ENCODE results near the gene SECISBP2.
"Not testable (repeated sequence)": the region's sequence is repeated elsewhere in the genome, so short reads cannot be mapped to it uniquely, and the experiment has no call there.

The SECISBP2 gene

GRCh38 chr9:89366711-89367110, 48.4 kb downstream of the SECISBP2 start:
- DNase-seq = no peak

GRCh38 chr9:89367281-89367680, 49.0 kb downstream of the SECISBP2 start:
- no peak for DNase-seq

DNA sequence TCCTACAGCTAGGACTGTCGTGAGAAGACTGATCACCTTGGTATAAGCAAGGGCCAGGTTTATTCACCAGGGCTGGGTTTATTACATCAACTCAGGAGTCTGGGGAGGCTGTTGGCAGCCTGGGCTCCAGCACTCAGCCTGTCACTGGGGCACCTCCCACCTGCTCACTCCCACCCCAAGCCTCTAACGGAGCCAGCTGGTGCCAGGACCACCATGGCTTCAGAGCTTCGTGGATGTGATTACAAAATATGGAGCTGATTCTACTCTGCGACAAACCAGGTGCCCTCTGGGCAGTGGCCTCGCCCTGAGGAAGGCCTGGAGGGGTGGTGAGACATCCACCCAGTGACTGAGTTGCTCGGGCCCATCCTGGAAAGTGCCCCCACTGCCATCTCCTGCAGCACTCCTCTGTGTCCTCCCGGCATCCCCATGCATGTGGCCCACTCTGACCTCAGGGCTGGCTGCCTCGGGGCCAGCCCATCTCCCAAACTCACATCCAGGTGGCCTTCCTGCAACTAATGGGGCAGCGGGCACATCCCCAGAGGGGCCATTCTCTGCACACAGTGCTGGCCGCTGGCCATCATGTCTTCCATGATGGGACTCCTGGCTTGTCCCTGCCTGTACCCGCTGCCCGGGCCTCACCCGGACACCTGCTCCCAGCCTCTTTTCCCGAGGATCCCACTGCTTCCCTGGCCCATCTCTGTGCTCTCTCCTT, 49.6 kb downstream of the SECISBP2 start:
- DNase-seq = no peak

GRCh38 chr9:89368550-89368949, 50.2 kb downstream of the SECISBP2 start:
- no peak for DNase-seq

DNA sequence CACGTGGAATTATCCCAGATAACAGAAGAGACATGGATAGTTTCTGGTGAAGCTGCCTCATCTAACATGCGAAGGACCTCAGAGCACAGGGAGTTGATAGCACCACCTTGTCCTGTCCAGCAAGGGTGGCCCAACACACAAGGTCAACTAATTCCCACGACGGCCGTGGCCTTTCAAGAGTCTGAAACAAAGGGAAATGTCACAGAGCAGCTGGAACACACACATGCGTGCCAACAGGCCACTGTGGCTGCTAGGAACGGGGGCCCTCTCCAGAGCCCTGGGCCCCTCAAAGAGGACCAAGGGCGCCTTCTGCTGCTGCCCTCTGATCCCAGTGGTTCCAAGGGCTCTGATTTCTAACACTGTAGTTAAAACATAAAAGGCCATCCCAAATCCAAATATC, 50.7 kb downstream of the SECISBP2 start:
- DNase-seq = no peak

DNA sequence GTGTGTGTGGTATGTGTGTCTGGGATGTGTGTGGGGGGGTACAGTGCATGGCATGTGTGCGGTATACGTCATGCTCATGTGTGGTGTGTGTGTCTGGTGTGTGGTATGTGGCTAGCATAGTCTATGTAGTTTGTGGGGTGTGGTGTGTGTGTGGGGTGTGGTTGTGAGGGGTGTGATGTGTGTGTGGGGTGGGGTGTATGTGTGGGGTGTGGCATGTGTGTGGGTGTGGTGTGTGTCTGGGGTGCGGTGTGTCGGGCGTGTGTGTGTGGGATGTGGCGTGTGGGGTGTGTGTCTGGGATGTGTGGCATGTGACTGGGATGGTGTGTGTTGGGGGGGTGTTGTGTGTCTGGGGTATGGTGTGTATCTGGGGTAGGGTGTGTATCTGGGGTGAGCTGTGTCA, 52.3 kb downstream of the SECISBP2 start:
- DNase-seq = no peak

DNA sequence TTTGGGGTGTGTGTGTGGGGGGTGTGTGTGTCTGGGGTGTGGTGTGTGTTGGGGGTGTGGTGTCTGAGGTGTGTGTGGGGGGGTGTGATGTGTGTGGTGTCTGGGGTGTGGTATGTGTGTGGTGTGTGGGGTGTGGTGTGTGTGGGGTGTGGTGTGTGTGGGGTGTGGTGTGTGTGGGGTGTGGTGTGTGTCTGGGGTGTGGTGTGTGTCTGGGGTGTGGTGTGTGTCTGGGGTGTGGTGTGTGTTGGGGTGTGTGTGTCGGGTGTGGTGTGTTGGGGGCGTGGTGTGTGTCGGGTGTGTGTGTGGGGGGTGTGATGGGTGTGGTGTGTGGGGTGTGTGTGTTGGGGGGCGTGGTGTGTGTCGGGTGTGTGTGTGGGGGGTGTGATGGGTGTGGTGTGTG, 53.5 kb downstream of the SECISBP2 start:
- DNase-seq = not testable (repeated sequence)

DNA sequence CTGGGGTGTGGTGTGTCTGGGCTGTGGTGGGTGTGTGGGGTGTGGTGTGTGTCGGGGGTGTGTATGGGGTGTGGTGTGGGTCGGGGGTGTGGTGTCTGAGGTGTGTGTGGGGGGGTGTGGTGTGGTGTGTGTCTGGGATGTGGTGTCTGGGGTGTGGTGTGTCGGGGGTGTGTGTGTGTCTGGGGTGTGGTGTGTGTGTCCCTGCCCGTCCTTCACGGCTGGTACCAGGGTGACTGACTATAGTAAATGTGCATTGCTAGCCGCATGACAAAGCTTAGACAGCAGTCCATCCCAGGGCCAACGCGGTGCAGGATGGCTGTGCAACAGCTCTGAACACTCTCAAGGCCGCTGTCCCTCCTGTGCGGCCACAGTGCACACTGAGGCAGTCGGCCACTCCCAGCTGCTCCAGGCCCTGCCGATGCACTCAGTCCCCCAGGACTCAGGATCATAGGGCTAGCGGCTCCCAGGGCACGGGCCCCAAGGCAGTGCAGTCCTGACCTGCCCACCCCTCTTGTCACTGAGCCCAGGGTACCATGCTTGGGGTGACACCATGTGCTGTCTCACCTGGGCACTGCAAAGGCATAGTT, 54.0 kb downstream of the SECISBP2 start:
- DNase-seq = no peak

DNA sequence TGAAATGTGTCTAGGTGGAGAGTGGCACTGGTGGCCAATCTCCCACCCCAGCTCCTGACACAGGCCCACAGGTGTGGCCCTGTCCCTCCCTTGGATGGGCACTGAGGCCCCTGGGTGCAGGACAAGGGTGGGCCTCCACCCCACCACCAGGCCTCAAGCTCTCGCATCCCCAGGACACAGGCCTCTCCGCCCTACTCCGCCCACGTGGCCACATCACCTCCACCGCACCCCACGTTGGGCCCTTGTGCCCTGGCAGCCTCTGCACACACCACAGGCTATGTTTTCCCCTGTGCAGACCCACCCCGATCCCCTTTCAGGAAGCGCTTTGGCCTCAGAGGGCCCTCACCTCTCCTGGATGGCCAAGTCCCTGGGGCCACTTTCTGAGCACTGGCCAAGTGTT, 54.7 kb downstream of the SECISBP2 start:
- no peak for DNase-seq

GRCh38 chr9:89374176-89374575, 55.9 kb downstream of the SECISBP2 start:
- DNase-seq = peak; percentile 13

DNA sequence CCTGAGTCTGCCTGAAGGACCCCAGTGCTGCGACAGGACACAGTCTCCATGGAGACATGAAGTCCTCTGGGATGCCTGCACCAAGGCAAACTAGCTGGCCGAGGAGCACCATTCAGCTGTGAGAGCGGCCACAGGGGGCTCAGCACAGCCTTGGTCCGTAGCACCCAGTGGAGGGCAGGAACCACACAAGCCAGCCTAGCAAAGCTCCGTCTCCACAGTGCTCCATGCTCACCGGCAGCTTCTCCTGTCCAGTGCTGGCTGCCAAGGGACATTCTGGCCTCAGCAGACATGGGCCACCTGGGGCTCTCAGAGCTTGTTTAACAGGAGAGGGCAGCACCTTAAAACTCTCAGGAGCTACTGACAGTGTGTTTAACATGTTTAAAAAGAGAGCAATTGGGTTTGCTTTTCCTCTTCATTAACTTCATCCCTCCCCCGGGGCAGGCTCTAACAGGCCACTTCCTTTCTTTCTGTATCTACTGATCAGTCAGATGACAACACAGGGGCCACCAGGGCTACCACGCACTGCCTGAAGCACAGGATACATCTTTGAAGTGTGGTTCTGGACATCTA, 57.0 kb downstream of the SECISBP2 start:
- no peak for DNase-seq

- DNase-seq = no peak
Measured at GRCh38 chr9:89376286-89376685, 58.0 kb downstream of the SECISBP2 start.

DNA sequence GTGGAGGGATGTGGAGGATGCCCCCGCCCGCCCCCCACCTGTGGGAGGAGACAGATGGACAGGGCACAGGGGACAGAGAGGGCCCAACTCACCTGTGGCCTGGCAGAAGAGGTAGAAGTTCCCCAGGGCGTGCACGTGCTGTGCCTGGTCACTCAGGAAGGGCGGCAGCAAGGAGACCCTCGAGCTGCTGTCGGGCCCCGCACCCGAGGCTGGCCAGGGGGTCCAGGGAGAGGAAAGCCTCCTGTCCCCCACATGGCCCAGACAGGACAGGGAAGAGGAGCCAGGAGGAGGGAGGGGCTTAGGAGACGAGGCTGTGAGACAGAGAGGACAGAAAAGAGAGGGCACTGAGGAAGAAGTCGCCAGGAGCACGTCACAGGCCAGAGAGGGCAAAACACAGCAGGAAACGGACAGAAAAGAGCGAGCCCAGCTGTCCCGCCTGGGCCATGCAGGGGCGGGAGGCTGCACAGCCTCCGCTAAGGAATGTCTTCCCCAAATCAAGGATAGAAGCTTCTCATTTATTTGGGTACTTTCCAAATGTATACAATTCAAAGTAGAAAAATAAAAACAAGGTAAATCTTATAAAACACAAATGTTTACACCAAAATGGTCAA, 58.5 kb downstream of the SECISBP2 start:
- no peak for DNase-seq

GRCh38 chr9:89377411-89377810, 59.1 kb downstream of the SECISBP2 start:
- DNase-seq = no peak

DNA sequence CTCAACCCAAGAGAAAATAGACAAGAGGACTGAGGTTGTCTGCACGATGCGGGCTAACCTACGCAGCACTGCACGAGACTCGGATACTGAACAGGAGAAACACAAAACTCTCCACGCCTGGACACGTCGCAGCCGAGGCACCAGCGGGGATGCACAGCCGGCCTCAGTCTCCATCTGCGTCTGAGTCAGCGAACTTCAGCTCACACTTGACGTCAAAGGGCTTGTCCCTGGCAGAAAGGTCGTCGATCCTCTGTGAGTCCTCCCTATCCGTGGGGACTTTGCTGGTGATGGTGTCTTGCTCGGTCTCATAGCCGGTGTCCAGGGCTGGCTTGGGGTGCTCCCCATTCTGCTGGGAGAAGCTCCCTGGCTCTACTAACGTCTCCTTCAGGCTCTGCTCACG, 60.2 kb downstream of the SECISBP2 start:
- no peak for DNase-seq

DNA sequence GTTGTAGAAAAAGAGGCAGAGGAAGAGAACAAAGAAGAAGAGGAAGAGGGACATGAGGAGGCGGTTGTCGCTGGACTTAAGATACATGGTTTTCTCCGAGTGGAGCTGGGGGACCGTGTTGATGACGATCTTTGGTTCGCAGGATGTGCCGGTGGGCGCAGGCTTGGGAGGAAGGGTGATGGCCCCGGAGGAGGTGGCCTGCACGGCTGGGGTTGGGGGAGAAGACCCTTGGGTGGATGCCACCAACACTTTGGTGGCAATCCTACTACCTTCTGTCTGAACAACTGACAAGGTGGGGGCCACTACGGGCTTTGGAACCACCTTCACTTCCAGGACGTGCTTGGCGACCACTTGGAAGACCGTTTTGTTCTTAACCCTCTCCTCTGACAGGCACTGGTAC, 60.7 kb downstream of the SECISBP2 start:
- DNase-seq = no peak

- no peak for DNase-seq
Measured at GRCh38 chr9:89379508-89380115, 61.3 kb downstream of the SECISBP2 start.

DNA sequence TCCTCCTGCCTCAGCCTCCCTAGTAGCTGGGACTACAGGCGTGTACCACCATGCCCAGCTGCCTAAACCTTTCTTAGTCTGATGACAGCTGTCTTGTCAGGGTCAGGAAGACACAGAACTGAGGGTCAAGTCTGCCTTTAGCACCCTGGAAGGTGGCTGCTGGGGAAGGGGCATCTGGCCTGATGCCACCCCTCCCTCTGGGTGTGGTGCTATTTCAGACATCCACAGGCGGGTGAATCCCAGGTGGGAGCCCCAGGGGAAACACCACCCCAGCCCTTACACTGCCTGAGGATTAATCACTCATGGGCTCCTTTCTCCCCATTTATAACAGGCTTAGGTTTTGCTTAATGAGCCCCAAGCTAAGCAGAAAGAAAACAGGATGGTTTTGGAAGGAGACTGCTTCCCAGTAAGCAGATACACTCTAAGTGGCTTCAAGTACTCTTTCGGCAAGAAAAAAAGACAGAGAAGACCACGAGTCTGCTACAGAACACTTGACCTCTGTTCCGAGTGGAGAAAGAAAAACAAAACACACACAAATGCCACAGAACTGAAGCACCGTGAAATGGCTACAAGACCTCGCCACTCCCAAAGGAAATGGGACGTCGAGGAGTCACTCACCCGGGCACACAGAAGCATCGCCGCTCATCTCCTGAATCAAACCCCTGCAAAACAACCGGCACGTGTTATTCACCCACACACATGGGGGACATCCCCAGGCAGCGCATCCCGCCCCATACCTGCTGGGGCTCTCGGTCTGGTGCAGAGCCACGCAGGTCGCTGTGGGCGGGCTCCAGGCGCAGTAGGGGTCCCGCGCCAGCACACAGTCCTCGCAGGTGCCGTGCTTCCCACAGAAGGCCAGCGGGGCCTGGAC, 62.4 kb downstream of the SECISBP2 start:
- no peak for DNase-seq

DNA sequence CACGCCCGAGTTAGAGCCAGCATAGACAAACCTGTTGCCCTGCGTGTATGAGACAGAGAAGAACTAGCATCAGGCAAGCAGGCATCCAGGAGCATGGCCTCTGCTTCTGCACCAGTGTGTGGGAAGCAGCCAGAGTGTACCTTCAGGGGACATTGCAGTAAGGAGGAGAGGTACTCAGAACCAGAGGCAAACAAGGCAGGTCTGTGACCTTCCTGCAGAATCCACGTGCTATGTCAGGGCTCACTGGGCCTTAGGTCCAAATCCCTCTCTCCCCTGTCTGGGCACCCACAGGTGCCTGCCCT, 63.0 kb downstream of the SECISBP2 start:
- DNase-seq = no peak

GRCh38 chr9:89382026-89382986, 64.0 kb downstream of the SECISBP2 start:
- no peak for DNase-seq

DNA sequence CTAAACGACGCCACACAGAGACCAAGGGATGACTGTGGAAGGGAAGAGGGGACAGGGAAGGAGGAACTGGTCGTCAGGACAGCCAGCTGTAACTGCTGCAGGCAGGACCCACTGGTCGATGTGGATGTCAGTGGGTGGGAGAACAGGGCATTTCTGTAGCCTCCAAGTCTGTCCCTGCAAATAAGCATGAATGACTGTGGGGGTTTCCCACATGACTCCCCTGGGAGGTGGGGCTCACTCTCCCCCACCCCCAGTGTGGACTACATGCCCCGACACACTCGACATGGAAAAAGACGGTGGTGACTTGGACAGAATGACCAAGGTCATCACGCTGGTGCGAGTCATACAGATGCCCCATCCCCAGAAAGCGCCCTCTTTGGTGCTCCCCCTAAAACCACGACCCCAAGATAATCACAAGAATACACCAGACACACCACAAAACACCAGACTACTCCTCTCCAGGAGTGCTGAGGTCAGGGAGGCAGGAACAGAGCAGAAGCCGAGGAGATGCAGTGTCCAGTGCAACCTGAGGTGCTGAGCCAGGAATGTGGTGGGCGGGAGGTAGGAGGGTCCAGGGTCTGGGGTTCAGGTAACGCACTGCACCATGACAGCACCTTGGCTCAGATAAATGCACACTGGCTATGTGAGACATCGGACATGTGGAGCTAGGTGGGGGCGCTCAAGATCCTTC, 64.9 kb downstream of the SECISBP2 start:
- DNase-seq = no peak
